Peyer's patch (tissue), 4 donors: ENCODE measurements around the gene SCGB1C1.

ENCODE experiments used
- POLR2A ChIP-seq, 2 donors: fragments of 450-650 bp; IDR thresholded peaks; one replicate each; pipeline ENCODE4 v1.5.1; 2017; ENCODE audit warnings: antibody characterized with exemption in 2 of 2, mild to moderate bottlenecking in 2 of 2, moderate library complexity in 2 of 2
- TF ChIP-seq, protein P1 (sequence below), 6 experiments: fragments of 450-650 bp in 4 of 6; fragments of 200-600 bp in 2 of 6; sonication (generic) in 1 of 6; IDR thresholded peaks; one replicate each; pipeline ENCODE4 v1.5.1; 2017 to 2019; ENCODE audit warnings: antibody characterized with exemption in 6 of 6, mild to moderate bottlenecking in 3 of 6, moderate library complexity in 1 of 6

DNA sequence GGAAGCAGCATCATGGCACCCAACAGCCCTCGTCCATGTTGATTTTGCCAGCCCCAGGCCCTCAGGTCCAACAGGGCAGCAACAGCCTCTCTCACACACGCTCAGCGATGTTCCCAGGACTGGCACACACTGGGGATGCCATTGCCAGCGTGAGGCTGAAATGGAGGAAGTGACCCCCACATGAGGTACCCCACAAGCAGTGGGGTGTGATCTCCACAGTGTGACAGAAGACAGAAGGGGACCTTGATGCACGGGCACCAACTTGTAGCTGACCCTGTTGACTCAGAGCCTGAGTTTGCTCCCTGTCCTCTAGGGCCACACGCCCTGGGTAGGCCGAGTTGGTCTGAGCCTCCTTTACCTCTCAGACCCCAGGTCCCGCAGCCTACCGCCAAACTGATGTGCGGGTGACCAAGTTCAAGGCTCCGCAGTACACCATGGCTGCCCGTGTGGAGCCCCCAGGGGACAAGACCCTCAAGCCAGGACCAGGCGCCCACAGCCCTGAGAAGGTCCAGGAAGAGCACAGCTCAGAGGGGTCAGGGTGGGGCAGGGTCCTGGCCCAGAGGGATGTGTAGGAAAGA is 6.2 kb downstream of the SCGB1C1 start:
- TF ChIP-seq, protein P1, sequence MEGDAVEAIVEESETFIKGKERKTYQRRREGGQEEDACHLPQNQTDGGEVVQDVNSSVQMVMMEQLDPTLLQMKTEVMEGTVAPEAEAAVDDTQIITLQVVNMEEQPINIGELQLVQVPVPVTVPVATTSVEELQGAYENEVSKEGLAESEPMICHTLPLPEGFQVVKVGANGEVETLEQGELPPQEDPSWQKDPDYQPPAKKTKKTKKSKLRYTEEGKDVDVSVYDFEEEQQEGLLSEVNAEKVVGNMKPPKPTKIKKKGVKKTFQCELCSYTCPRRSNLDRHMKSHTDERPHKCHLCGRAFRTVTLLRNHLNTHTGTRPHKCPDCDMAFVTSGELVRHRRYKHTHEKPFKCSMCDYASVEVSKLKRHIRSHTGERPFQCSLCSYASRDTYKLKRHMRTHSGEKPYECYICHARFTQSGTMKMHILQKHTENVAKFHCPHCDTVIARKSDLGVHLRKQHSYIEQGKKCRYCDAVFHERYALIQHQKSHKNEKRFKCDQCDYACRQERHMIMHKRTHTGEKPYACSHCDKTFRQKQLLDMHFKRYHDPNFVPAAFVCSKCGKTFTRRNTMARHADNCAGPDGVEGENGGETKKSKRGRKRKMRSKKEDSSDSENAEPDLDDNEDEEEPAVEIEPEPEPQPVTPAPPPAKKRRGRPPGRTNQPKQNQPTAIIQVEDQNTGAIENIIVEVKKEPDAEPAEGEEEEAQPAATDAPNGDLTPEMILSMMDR (IDR thresholded peaks at IDR 0.05), result no peak
- TF ChIP-seq POLR2A (IDR thresholded peaks at IDR 0.05), result no peak
